ENCODE results near the gene IFNAR1. TPM values are rescaled to one million over a fixed set of nuclear protein-coding genes. Genes with fewer than 3 reads are reported as not detected.
"Not testable (repeated sequence)": the region's sequence is repeated elsewhere in the genome, so short reads cannot be mapped to it uniquely, and the experiment has no call there.

Gene IFNAR1
- total and polyA plus RNA-seq, 2 donors from 2014 or later = 15.9 to 60.9 TPM

DNA sequence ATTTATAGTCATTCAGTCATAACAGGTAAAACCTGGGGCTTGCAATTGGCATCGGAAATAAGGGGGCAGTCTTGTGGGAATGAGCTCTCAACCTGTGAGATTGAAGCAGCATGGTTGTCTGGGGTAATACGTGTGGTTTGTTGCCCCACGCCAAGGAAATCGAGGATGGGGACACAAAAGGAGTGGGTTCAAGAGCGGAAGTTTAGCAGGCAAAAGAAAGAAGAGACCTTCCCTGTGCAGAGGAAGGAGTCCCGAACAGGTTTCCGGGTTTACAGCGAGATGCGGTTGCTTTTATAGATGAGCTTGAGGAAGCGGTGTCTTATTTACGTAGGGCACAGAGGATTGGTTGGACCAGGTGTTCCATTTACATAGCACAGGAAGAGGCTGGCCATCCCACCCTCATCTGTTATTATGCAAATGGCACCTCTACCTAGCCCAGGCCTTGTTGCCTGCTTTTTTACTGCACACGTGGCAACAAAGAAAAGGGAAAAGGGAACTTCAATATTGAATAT, 37.3 kb downstream of the IFNAR1 start:
- peak overlapping the region in 1 of 3 donors; percentile 22 for H3K9ac ChIP-seq (ENCODE audit: low read length in 3 of 3)
- H3K27me3 ChIP-seq (ENCODE audit: control insufficient read depth, insufficient read depth, low read length) = no peaks in the 10 kb centered on the region
- H3K36me3 ChIP-seq (ENCODE audit: control insufficient read depth in 2 of 3, insufficient read depth in 3 of 3, low read length in 3 of 3) = peaks cover 0 to 3% (median 0%) of the 10 kb centered on the region in 3 donors
- intact Hi-C loops (cut with DNase I) = no loop called here
- no peak for FAIRE-seq
- no peak for TF ChIP-seq CTCF (IDR thresholded peaks at IDR 0.05; ENCODE audit: borderline replicate concordance, extremely low read depth, insufficient read depth)
- H3K9me3 ChIP-seq (ENCODE audit: control insufficient read depth in 2 of 3, insufficient read depth in 1 of 3, low read length in 3 of 3) = peaks cover 0 to under 1% (median 0%) of the 10 kb centered on the region in 3 donors
- peaks cover 0 to 6% (median 3%) of the 10 kb centered on the region in 3 donors for H3K4me1 ChIP-seq (ENCODE audit: control insufficient read depth in 2 of 3, insufficient read depth in 2 of 3, low read depth in 1 of 3, low read length in 3 of 3)
- no peak overlapping the region for H3K27ac ChIP-seq (ENCODE audit: low read depth in 2 of 2, low read length in 2 of 2)
- peak in 3 of 5 donors; percentile 21 to 43 (median 22) for DNase-seq
- H3K4me3 ChIP-seq (ENCODE audit: low read length in 3 of 3) = peak overlapping the region; percentile 24 to 53 (median 35)

DNA sequence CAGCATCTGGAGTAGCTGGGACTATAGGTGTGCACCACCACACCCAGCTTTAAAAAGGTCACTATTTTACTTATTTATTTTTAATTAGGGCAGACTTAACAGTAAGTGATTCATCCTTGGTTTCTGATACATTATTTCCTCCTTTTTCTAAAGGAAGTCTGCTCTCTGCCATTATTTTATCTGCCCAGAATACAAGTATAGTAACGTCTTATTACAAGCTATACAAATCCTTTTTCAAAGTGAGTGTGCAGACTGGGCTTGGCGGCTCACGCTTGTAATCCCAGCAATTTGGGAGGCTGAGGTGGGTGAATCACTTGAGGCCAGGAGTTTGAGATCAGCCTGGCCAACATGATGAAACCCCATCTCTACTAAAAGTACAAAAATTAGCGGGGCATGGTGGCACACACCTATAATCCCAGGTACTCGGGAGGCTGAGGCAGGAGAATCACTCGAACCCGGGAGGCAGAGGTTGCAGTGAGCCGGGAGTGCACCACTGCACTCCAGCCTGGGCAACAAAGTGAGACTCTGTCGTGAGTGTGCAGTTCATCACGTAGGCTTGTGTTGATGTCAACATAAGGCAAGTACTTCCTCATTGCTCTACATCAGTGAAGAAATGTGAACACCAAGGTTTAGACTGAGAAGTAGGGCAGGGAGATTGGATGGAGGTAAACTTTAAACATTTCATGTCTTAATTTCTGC, 39.3 kb downstream of the IFNAR1 start:
- H3K36me3 ChIP-seq (ENCODE audit: control insufficient read depth in 2 of 3, insufficient read depth in 3 of 3, low read length in 3 of 3); H3K27me3 ChIP-seq (ENCODE audit: control insufficient read depth, insufficient read depth, low read length); H3K9me3 ChIP-seq (ENCODE audit: control insufficient read depth in 2 of 3, insufficient read depth in 1 of 3, low read length in 3 of 3); H3K27ac ChIP-seq (ENCODE audit: low read depth in 2 of 2, low read length in 2 of 2); DNase-seq; FAIRE-seq; intact Hi-C loops (cut with DNase I); H3K9ac ChIP-seq (ENCODE audit: low read length in 3 of 3); H3K4me1 ChIP-seq (ENCODE audit: control insufficient read depth in 2 of 3, insufficient read depth in 2 of 3, low read depth in 1 of 3, low read length in 3 of 3); H3K4me3 ChIP-seq (ENCODE audit: low read length in 3 of 3): not testable (repeated sequence)

- Histone ChIP-seq H3K27me3 (ENCODE audit: control insufficient read depth, insufficient read depth, low read length) (no peaks in the 10 kb centered on the region), H3K9ac (ENCODE audit: low read length in 3 of 3) (no peak overlapping the region), H3K27ac (ENCODE audit: low read depth in 2 of 2, low read length in 2 of 2) (no peak overlapping the region), H3K4me3 (ENCODE audit: low read length in 3 of 3) (no peak overlapping the region), H3K4me1 (ENCODE audit: control insufficient read depth in 2 of 3, insufficient read depth in 2 of 3, low read depth in 1 of 3, low read length in 3 of 3) (peaks cover 0 to 6% (median 3%) of the 10 kb centered on the region in 3 donors), H3K36me3 (ENCODE audit: control insufficient read depth in 2 of 3, insufficient read depth in 3 of 3, low read length in 3 of 3) (no peaks in the 10 kb centered on the region), H3K9me3 (ENCODE audit: control insufficient read depth in 2 of 3, insufficient read depth in 1 of 3, low read length in 3 of 3) (peaks cover 0 to 10% (median 3%) of the 10 kb centered on the region in 3 donors)
- intact Hi-C loops (cut with DNase I) = no loop called here
- FAIRE-seq (no peak), DNase-seq (no peak)
- TF ChIP-seq CTCF (IDR thresholded peaks at IDR 0.05; ENCODE audit: borderline replicate concordance, extremely low read depth, insufficient read depth) = no peak
These were observed 40.1 kb downstream of the IFNAR1 start for GRCh38 chr21:33364830-33365229.

DNA sequence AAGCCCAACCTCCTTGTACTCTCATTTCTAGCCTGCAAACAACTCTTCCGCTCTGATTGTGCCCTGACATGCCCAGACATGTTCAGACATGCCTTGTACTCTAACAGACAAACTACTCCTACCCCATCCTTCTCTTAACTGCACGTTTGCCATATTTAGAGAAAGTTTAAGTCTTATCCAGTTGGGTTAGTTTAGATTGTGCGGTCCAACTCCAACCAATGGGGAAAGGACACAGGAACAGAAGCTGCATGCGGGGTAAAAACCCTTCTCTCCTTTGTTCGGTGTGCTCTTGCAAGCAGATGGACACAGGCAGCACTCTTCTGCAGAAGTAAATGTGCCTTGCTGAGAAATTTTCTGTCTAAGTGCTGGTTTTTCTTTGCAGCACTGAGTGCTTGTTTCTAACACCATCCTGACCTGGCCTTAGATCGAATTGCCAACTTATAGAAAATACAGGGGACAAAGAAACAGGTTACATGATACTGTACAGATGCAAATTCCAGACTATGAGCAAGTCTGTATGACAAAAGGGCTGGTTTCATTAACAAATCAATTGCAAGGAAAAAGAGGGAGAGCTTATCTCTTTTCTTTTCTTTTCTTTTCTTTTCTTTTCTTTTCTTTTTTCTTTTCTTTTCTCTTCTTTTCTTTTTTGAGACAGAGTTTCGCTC, 42.7 kb downstream of the IFNAR1 start:
- Histone ChIP-seq H3K27ac (ENCODE audit: low read depth in 2 of 2, low read length in 2 of 2) (no peak overlapping the region), H3K9ac (ENCODE audit: low read length in 3 of 3) (no peak overlapping the region), H3K4me3 (ENCODE audit: low read length in 3 of 3) (no peak overlapping the region), H3K9me3 (ENCODE audit: control insufficient read depth in 2 of 3, insufficient read depth in 1 of 3, low read length in 3 of 3) (peaks cover 0 to 10% (median 3%) of the 10 kb centered on the region in 3 donors), H3K4me1 (ENCODE audit: control insufficient read depth in 2 of 3, insufficient read depth in 2 of 3, low read depth in 1 of 3, low read length in 3 of 3) (no peaks in the 10 kb centered on the region), H3K36me3 (ENCODE audit: control insufficient read depth in 2 of 3, insufficient read depth in 3 of 3, low read length in 3 of 3) (no peaks in the 10 kb centered on the region), H3K27me3 (ENCODE audit: control insufficient read depth, insufficient read depth, low read length) (no peaks in the 10 kb centered on the region)
- FAIRE-seq (no peak), DNase-seq (no peak)
- intact Hi-C loops (cut with DNase I) = no loop called here
- TF ChIP-seq CTCF (IDR thresholded peaks at IDR 0.05; ENCODE audit: borderline replicate concordance, extremely low read depth, insufficient read depth) = no peak
